ENCODE results near the gene SPIRE1. TPM values are rescaled to one million over a fixed set of nuclear protein-coding genes. Genes with fewer than 3 reads are reported as not detected.

Gene SPIRE1
- total and polyA plus RNA-seq, 2 of the 4 experiments (the other 2 are of a cell fraction) = 11.6 to 31.4 TPM

GRCh38 chr18:12586956-12587355 lies 71.0 kb downstream of the SPIRE1 start:
- Histone ChIP-seq H2AK5ac (ENCODE audit: low read depth, low read length) (no peak overlapping the region), H4K20me1 (ENCODE audit: insufficient read depth, low read length) (peaks cover 3% of the 10 kb centered on the region; the same call in 1 of the 2 replicates), H2BK20ac (ENCODE audit: low read depth, low read length) (no peak overlapping the region), H3K14ac (replicated peaks; ENCODE audit: low read depth, low read length) (no peak overlapping the region), H3K4me3 (ENCODE audit: insufficient read depth, low read depth, low read length) (no peak overlapping the region), H3K9me3 (ENCODE audit: control insufficient read depth, insufficient read depth, low read length) (no peaks in the 10 kb centered on the region), H2AFZ (replicated peaks; ENCODE audit: low read length, poor library complexity) (no peak overlapping the region), H3K79me1 (ENCODE audit: low read depth in 1 of 2, low read length in 2 of 2) (peaks cover 15 to 30% of the 10 kb centered on the region in 2 experiments), H3K18ac (ENCODE audit: low read depth, low read length) (no peak overlapping the region), H2BK15ac (ENCODE audit: low read depth, low read length) (no peak overlapping the region), H3K23ac (ENCODE audit: low read depth, low read length) (no peak overlapping the region), H2AK9ac (replicated peaks; ENCODE audit: low read depth, low read length, poor library complexity) (no peak overlapping the region), H3K4me1 (ENCODE audit: control insufficient read depth, insufficient read depth, low read length) (no peaks in the 10 kb centered on the region), H3K56ac (ENCODE audit: extremely low read depth, insufficient read depth, low read length) (no peak overlapping the region), H3K9me1 (ENCODE audit: insufficient read depth, low read length) (peaks cover 8% of the 10 kb centered on the region; the same call in 1 of the 2 replicates), H3K36me3 (ENCODE audit: control insufficient read depth, insufficient read depth, low read length) (no peaks in the 10 kb centered on the region), H3K9ac (ENCODE audit: low read depth, low read length) (no peak overlapping the region), H3K27me3 (ENCODE audit: control insufficient read depth, insufficient read depth, low read length) (no peaks in the 10 kb centered on the region), H2BK5ac (ENCODE audit: low read depth, low read length, poor library complexity, severe bottlenecking) (no peak overlapping the region), H4K5ac (ENCODE audit: low read depth, low read length) (no peak overlapping the region), H3K4ac (ENCODE audit: low read depth, low read length) (no peak overlapping the region), H4K91ac (ENCODE audit: insufficient read depth, low read depth, low read length) (no peak overlapping the region), H3K4me2 (ENCODE audit: low read depth, low read length) (no peak overlapping the region), H4K8ac (ENCODE audit: low read depth in 2 of 2, low read length in 2 of 2) (no peak overlapping the region), H2BK120ac (ENCODE audit: low read depth, low read length) (no peak overlapping the region), H3K27ac (ENCODE audit: insufficient read depth, low read length) (no peak overlapping the region)
- ChIA-PET CTCF (no interaction called here), POLR2A (ENCODE audit: unreplicated experiment) (no interaction called here)
- intact Hi-C loops (cut with micrococcal nuclease) (no loop called here), in situ Hi-C loops (cut with MboI; ENCODE audit: low sequenced_read_pairs) (no loop called here), dilution Hi-C loops (cut with HindIII; ENCODE audit: low sequenced_read_pairs, unreplicated experiment) (no loop called here)
- ATAC-seq (ENCODE audit: low read depth) (no peak), DNase-seq (no peak)
- no CpG with 5 or more reads among the region's 1 CpG for WGBS, 2 experiments (ENCODE audit: extremely low coverage in 2 of 2, insufficient read length in 1 of 2)
- TF ChIP-seq MAFK (IDR thresholded peaks at IDR 0.05; ENCODE audit: low read depth, low read length) = no peak
- TF ChIP-seq RCOR1 (IDR thresholded peaks at IDR 0.05; ENCODE audit: insufficient replicate concordance, low read length) = no peak
- no peak for TF ChIP-seq SMC3 (IDR thresholded peaks at IDR 0.05; ENCODE audit: low read depth, low read length)
- TF ChIP-seq NFE2L2 (IDR thresholded peaks at IDR 0.05; ENCODE audit: low read depth, low read length) = no peak
- no peak for TF ChIP-seq BHLHE40 (IDR thresholded peaks at IDR 0.05; ENCODE audit: low read depth, low read length)
- no peak for TF ChIP-seq RAD21 (IDR thresholded peaks at IDR 0.05; ENCODE audit: low read length)
- no peak for TF ChIP-seq POLR2A (IDR thresholded peaks at IDR 0.05; ENCODE audit: low read depth, low read length)
- no peak for TF ChIP-seq CHD1 (IDR thresholded peaks at IDR 0.05; ENCODE audit: low read depth, low read length)
- no peak for TF ChIP-seq CTCF (conservative IDR thresholded peaks at IDR 0.05; ENCODE audit: low read depth, low read length)
- no peak for TF ChIP-seq USF2 (IDR thresholded peaks at IDR 0.05; ENCODE audit: low read depth, low read length)
- no peak for TF ChIP-seq RFX5 (IDR thresholded peaks at IDR 0.05; ENCODE audit: low read depth, low read length)
- no peak for TF ChIP-seq MAZ (IDR thresholded peaks at IDR 0.05; ENCODE audit: borderline replicate concordance, low read depth, low read length)
- no peak for TF ChIP-seq MXI1 (IDR thresholded peaks at IDR 0.05; ENCODE audit: borderline replicate concordance, low read depth, low read length)
- BruUV-seq (replicated peaks) = no TSS peak

Data from IMR-90 (cell line).